HL-60 (cell line): Measurements from ENCODE around the gene PDE4B.

Source experiments
- DNase-seq, 2 experiments: peaks; one replicate each; pipeline ENCODE4 v3.0.0-alpha.2; 2010 to 2020; ENCODE audit warnings: low read depth in 1 of 2, low spot score in 1 of 2
- H3K27ac ChIP-seq: fragments of 250-450 bp; sonication (Bioruptor Pico); replicated peaks from 2 replicates; pipeline ENCODE4 v1.5.1; 2020; ENCODE audit warnings: mild to moderate bottlenecking, moderate library complexity
- H3K27me3 ChIP-seq: fragments of 250-450 bp; sonication (Bioruptor Pico); 2 replicates; pipeline ENCODE4 v1.5.1; 2021; ENCODE audit warnings: mild to moderate bottlenecking, moderate library complexity; ENCODE audit not compliant: insufficient read depth, poor library complexity, severe bottlenecking
- H3K4me3 ChIP-seq: replicated peaks from 2 replicates; pipeline ENCODE4 v1.5.1; 2011; ENCODE audit warnings: mild to moderate bottlenecking, control low read depth, low read length; ENCODE audit not compliant: insufficient read depth
- CTCF ChIP-seq: IDR thresholded peaks from one replicate; pipeline ENCODE4 v1.5.1; 2011; ENCODE audit warnings: low read length, control low read depth, inconsistent platforms; ENCODE audit not compliant: insufficient read depth
- GABPA ChIP-seq: IDR thresholded peaks from 2 replicates; pipeline ENCODE4 v1.6.1; 2012; ENCODE audit warnings: low read depth
- POLR2AphosphoS5 ChIP-seq: IDR thresholded peaks from 2 replicates; pipeline ENCODE4 v1.6.1; 2012; ENCODE audit warnings: low read depth
- REST ChIP-seq: IDR thresholded peaks from 2 replicates; pipeline ENCODE4 v1.6.1; 2012; ENCODE audit warnings: low read depth; ENCODE audit not compliant: insufficient replicate concordance
- SPI1 ChIP-seq: IDR thresholded peaks from 2 replicates; pipeline ENCODE4 v1.6.1; 2012; ENCODE audit warnings: low read depth, mild to moderate bottlenecking, borderline replicate concordance

The PDE4B gene

GRCh38 chr1:66022904-66023620, 230.4 kb downstream of the PDE4B start:
- no peak overlapping the region for H3K4me3 ChIP-seq

DNA sequence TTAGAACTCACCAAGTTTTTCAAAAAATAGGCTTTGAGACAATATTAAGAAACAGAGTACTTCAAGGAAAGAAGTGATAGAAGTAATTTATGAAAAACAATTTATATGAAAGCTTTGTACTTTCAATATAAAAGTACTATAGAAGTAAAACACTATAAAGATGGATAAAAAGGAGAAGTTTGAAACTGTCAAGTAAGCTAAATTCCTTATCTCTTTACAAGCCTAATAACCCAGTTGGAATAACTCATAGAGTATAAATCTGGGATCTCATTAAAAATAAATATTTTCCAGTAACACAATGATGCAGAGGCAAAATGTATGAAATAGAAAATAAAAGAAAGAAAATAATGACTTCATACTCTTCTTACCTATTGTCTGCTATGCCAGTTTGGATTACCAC, 232.5 kb downstream of the PDE4B start:
- DNase-seq: no peak
- TF ChIP-seq CTCF (no peak), POLR2AphosphoS5 (no peak), GABPA (no peak), REST (no peak), SPI1 (no peak)

More at GRCh38 chr1:66022904-66023620, 230.4 kb downstream of the PDE4B start:
- Histone ChIP-seq H3K27ac (no peak overlapping the region), H3K27me3 (no peaks in the 10 kb centered on the region)
- DNase-seq: no peak
- TF ChIP-seq GABPA (no peak), POLR2AphosphoS5 (no peak), REST (peak; percentile 94), SPI1 (no peak), CTCF (no peak)

DNA sequence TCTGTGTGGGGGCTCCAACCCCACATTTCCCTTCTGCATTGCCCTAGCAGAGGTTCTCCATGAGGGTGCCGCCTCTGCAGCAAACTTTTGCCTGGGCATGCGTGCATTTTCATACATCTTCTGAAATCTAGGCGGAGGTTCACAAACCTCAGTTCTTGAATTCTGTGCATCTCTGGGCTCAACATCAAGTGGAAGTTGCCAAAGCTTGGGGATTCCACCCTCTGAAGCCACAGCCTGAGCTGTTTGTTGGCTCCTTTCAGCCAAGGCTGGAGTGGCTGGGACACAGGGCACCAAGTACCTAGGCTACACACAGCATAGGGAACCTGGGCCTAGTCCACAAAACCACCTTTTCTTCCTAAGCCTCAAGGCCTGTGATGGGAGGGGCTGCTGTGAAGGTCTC, 235.3 kb downstream of the PDE4B start:
- no peak for DNase-seq
- Histone ChIP-seq H3K27me3 (no peaks in the 10 kb centered on the region), H3K4me3 (no peak overlapping the region), H3K27ac (no peak overlapping the region)
- TF ChIP-seq REST: no peak
- TF ChIP-seq CTCF: no peak
- no peak for TF ChIP-seq SPI1
- no peak for TF ChIP-seq POLR2AphosphoS5
- TF ChIP-seq GABPA: no peak

More for the DNA sequence above, 232.5 kb downstream of the PDE4B start:
- H3K27ac ChIP-seq: no peak overlapping the region
- H3K4me3 ChIP-seq: no peak overlapping the region
- H3K27me3 ChIP-seq: no peaks in the 10 kb centered on the region
